ENCODE data around the gene C2CD2.

The C2CD2 gene

DNA sequence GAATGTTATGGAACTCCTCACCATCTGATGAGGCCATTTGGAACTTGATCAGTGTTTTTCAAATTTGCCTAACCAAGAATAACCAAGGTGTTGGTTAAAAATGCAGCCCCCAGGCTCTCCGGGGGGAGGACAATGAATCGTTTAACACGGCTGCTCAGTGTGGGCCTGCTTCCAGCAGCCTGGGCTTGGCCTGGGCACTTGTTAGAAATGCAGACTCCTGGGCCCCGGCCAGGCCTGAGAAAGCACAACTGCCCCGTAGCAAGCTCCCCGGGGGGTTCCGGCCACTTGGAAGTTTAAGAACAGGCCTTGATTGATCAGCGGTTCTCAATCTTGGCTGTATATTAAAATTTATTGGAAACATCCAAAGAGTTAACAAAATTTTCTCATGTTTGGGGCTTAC, 22.8 kb upstream of the C2CD2 start:
- TF ChIP-seq, protein P1, sequence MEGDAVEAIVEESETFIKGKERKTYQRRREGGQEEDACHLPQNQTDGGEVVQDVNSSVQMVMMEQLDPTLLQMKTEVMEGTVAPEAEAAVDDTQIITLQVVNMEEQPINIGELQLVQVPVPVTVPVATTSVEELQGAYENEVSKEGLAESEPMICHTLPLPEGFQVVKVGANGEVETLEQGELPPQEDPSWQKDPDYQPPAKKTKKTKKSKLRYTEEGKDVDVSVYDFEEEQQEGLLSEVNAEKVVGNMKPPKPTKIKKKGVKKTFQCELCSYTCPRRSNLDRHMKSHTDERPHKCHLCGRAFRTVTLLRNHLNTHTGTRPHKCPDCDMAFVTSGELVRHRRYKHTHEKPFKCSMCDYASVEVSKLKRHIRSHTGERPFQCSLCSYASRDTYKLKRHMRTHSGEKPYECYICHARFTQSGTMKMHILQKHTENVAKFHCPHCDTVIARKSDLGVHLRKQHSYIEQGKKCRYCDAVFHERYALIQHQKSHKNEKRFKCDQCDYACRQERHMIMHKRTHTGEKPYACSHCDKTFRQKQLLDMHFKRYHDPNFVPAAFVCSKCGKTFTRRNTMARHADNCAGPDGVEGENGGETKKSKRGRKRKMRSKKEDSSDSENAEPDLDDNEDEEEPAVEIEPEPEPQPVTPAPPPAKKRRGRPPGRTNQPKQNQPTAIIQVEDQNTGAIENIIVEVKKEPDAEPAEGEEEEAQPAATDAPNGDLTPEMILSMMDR (IDR thresholded peaks at IDR 0.05; ENCODE audit: control extremely low read depth, extremely low read depth, low read depth, missing control alignments) = no peak
- DNase-seq (ENCODE audit: extremely low spot score) = no peak
- CTCF ChIA-PET = interaction anchor here (0.9 kb wide), 1 partner anchor 141 kb away, joined by 3 read pairs; no protein-coding TSS in a partner anchor
- POLR2A ChIA-PET = no interaction called here

DNA sequence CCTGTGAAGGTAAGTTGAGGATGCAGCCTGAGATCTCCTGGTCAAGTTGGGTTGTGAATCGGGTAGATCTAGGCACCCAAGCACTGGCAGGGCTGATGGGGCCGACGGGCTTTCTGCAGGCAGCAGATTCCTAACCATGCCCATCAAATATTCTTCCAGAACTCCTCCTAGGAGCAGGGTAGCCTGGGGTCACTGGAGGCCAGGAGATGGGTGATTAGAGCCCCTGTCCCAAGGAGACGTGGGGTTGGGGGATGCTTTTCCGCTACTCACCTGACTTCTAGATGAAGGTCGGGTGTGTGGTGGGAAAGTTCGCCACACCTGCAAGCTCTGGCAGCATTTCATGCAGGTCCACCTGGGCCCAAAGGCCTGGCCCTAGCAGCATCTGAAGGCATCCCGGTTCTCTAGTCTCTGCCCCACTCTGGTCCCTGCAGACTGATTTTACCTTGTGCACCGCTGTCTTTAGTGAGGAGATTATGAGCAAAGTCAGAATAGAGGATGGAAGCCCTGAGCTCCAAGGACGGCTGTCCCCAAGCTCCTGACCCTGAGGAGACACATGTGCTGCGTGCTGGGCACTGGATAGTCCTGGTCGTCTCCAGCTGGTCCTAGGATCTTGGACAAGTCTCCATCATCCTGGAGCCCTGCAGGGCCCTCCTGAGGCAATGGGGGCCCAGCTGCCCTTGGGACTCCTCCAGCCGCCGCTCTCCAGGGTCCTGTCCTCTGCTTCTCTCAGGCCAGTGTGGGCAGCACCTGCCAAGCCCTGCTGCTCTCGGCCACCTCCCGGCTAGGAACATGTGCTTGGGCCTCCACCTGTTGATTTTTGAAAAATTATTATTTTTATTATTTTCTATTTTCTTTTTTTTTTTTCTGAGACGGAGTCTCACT, 21.8 kb upstream of the C2CD2 start:
- TF ChIP-seq, protein P1 (IDR thresholded peaks at IDR 0.05; ENCODE audit: control extremely low read depth, extremely low read depth, low read depth, missing control alignments) = no peak
- DNase-seq (ENCODE audit: extremely low spot score) = no peak
- ChIA-PET POLR2A (no interaction called here), CTCF (no interaction called here)

DNA sequence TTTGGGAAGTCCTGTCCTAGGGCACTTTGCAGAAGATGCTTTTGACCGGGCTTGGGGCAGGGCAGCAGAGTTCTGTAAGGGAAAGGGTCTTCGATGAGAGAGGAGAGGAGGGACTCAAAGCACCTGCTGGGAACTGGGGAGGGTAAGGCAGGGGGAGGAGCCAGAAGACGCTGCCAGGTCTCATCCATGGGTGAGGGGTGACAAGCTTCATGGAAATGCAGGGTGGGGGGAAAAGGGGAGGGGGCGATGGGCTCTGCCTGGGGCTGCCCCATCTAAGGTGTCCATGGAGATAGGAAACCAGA, 20.9 kb upstream of the C2CD2 start:
- POLR2A ChIA-PET = no interaction called here
- CTCF ChIA-PET = no interaction called here
- TF ChIP-seq, protein P1 (IDR thresholded peaks at IDR 0.05; ENCODE audit: control extremely low read depth, extremely low read depth, low read depth, missing control alignments) = no peak
- DNase-seq (ENCODE audit: extremely low spot score) = no peak

DNA sequence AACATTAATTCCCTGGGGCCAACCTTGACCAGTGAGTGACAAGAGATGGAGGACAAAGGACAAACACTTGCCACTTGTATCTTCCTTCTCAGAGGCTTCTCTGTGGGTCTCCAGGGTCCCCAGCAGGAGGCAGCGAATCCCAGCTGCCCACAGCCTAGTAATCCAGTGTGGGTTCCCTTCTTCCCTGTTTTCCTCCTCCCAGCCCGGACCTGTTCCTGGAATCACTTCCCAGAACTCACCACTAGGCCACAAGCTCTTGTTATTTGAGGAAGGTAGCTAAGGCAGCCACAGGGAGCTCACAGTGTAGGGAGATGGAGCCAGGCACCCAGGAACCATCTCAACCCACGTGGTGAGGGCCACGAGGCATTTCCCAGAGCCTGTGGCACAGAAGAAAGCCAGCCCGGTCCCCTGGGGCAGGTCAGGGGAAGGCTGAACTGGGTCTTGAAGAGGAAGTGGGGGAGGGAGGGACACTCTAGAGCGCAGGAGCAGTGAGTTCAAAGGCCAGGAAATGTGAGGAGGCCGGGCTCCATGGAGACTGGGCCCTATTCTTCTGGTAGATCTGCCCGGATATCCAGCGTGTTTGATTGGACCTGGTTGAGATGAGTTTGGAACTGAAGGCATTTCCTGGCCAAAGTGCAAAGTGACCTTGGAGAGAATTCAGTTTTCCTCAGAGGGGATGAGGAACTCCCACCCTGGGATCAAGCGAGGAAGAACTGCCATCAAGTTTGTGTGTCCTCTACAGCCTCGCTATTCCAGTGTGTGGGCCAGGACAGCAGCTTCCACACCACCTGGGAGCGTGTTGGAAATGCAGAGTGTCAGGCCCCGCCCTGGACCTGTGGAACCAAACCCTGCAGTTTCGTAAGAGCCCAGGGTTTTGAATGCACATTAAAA, 20.3 kb upstream of the C2CD2 start:
- POLR2A ChIA-PET = no interaction called here
- CTCF ChIA-PET = interaction anchor here (1.1 kb wide), 1 partner anchor 25 kb away, joined by 4 read pairs; no protein-coding TSS in a partner anchor
- TF ChIP-seq, protein P1 (IDR thresholded peaks at IDR 0.05; ENCODE audit: control extremely low read depth, extremely low read depth, low read depth, missing control alignments) = no peak
- DNase-seq (ENCODE audit: extremely low spot score) = peak; percentile 60

DNA sequence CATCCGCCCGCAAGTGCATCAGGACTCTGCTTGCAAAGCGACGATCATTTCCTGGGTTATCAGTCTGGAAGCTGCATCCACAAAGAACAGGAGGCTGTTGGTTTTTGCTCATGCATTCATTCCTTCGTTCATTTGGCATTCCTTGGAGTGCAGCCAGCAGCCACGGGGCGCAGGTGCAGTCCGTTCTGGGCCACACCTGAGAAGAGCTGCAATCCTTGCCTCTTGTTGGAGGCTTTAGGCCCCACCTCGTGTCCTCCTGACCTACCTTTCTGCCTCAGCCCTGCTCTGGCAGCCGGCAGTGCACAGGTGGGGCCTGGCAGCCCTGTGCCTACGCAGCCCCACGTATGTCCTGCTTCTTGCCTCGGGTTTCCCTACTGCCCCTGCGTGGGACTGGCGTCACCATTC, 19.6 kb upstream of the C2CD2 start:
- ChIA-PET CTCF (interaction anchor here (1.1 kb wide), 1 partner anchor 25 kb away, joined by 4 read pairs; no protein-coding TSS in a partner anchor), POLR2A (no interaction called here)
- TF ChIP-seq, protein P1 (IDR thresholded peaks at IDR 0.05; ENCODE audit: control extremely low read depth, extremely low read depth, low read depth, missing control alignments) = no peak
- no peak for DNase-seq (ENCODE audit: extremely low spot score)

DNA sequence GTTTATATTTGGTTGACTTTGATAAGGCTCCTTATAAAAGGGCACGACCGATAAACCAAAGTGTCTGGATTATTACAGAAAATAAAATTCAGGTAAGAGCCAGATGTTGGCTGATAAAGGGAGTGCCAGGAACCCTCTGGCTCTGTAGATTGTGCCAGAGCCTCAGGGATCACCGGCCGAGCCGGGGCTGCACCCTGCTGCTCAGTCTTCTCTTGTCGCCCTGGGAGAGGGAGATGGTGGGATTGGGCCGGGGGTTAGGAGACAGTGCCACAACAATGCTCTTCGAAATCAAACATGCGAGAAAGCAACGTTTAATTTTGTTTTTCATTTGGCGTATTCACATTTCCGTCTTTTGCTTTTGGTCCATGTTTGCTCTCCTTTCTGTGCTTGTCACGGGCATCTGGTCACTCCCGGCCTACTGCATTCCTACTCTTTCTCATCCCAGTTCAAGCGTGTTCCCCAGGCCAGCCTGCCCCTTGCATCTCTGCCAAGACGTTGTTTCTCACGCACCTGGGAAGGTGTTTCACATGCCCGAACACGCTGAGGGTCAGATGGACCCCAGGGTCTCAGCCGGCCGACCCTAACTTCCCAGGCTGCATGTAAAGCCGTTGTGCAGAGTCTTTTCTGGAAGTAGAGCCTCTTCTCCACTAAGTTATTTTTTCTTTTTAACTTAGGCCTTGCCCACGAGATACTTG, 18.8 kb upstream of the C2CD2 start:
- DNase-seq (ENCODE audit: extremely low spot score) = no peak
- ChIA-PET POLR2A (no interaction called here), CTCF (no interaction called here)
- TF ChIP-seq, protein P1 (IDR thresholded peaks at IDR 0.05; ENCODE audit: control extremely low read depth, extremely low read depth, low read depth, missing control alignments) = no peak

Data from GM10248 (cell line).